COR-L47 (cell line): ENCODE results near the gene PIM2.
"Not testable (repeated sequence)": the region's sequence is repeated elsewhere in the genome, so short reads cannot be mapped to it uniquely, and the experiment has no call there.

Experiments used
- DNase-seq: peaks from one replicate; lab custom pipeline; 2025; lab: John Stamatoyannopoulos, UW

The PIM2 gene

DNA sequence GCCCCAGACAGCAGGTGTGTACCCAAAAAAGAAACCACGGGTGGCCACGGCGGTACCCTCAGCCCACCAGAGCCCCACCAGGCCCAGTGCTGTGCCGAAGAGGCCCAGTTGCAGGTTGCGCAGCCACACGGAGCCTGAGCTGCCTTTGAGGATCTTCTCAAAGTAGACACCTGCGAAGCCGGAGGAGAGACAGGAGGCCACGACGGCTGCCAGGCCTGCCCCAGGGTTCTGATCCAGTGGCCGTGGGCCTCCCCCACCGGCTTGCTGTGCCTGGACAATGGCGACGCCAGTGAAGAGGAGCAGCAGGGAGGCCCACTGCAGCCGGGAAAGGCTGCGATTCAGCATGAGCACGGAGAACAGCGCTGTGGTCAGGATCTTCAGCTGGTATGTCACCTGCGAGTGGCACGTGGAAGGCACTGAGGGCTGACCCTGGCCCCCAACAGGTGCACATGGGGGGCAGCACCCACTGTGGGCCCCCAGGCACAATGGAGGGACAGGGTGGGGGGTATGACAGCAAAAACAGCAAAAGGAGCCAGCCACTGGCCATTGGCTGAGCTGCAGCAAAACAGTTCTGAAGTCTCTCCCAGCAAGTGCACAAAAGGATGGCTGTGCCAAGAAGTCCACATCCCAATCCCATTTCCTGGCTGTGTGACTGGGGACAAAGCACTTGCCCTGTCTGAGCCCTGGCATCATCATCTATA lies 13.6 kb downstream of the PIM2 start:
- DNase-seq = no peak

DNA sequence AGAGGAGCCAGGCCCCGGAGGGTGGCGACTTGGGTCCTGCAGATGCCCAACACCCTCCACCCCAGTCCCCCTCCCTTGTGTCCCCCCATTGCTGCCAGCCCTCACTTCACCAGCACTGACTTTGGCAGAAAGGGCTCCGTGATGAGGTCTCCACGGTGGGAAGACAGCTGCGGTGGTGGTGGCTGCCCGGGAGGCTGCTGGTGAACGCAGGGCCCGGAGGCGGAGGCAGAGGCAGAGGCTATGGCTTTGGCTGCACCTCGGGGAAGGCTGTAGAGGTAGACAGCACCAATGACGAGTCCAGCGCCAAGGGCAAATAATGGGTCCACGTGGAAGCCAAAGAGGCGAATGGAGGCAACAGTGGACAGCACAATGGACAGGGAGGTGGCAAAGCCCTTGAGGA lies 14.2 kb downstream of the PIM2 start:
- DNase-seq = no peak

GRCh38 chrX:48904180-48904579 lies 14.6 kb downstream of the PIM2 start:
- no peak for DNase-seq

DNA sequence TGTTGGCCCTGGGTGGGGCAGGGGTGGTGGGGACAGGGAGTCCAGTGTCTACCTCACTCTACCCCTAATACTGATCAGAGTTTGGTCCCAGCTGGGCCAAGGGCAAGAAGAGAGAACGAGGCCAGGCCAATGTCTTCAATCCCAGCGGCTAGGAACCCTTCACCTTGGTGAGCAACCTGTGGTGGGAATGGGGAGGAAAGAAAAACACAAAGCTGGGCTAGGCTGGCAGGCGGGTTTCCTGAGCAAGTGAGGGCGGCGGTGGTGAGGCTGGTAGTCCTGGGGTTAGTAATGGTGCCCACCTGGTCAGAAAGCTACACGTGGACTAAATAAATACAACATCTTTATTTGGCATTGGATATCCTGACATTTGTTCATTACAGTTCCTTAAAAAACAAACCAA lies 15.5 kb downstream of the PIM2 start:
- DNase-seq = no peak

GRCh38 chrX:48902776-48903175 lies 16.0 kb downstream of the PIM2 start:
- DNase-seq = no peak

DNA sequence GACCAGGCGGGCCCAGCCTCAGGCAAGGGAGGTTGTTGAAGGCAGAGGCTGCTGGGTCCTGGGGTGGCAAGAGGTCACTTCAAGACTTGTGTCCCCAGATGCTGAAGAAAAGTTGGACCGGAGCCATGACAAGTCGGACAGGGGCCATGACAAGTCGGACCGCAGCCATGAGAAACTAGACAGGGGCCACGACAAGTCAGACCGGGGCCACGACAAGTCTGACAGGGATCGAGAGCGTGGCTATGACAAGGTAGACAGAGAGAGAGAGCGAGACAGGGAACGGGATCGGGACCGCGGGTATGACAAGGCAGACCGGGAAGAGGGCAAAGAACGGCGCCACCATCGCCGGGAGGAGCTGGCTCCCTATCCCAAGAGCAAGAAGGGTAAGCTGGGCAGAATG lies 16.7 kb downstream of the PIM2 start:
- no peak for DNase-seq

- DNase-seq = no peak
Observed at GRCh38 chrX:48901069-48901468, 17.8 kb downstream of the PIM2 start.

- no peak for DNase-seq
Observed at GRCh38 chrX:48899078-48899410, 19.8 kb downstream of the PIM2 start.

- peak; percentile 92 for DNase-seq
Observed at GRCh38 chrX:48897625-48898306, 21.1 kb downstream of the PIM2 start, which contains the start of the genes PQBP1 and TIMM17B. Gene PQBP1 (plus strand): TSS chrX:48897930. CDS start chrX:48898510, 580 bp downstream. Gene TIMM17B (minus strand): TSS chrX:48897768. CDS start chrX:48897749, 19 bp downstream.

DNA sequence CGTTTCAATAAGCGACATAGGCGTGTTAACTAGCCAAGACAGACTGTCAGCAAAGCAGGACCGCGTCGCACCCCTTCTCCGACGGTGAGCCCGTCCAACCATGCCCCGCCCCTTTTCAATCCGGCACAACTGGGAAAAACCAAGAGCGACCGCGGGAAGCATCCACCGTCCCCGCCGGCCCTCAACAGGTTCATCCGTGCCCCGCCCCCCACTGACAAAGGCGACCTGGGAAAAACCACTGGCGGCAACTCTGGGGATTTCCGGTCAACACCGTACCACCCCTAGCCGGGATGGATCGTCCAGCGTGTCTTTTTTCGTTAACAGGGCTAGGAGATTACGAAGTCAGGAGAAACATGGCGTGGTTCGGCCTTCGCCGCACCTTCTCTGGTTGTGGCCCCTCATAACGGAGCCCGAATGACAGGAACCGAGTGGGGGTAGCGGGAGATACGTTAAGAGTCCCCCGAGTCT lies 21.6 kb downstream of the PIM2 start:
- DNase-seq = peak; percentile 80

DNA sequence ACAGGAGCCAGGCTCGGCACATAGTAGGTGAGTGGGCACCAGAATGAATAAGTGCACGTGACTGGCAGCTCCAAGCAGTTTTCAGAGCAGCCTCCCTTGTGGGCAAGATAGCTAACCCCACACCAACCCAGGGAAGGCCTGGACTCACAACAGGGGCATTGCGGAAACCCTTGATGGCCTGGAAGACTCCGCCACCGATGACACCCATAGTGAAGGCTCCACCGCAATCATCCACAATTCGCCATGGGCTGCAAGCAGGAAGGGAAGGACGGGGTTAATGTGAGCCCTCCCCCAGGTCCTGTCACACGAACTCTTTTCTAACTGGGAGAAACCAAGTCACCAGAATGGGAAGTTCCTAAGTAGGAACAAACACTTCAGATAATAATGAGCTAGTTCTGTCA lies 22.2 kb downstream of the PIM2 start:
- peak; percentile 9 for DNase-seq

DNA sequence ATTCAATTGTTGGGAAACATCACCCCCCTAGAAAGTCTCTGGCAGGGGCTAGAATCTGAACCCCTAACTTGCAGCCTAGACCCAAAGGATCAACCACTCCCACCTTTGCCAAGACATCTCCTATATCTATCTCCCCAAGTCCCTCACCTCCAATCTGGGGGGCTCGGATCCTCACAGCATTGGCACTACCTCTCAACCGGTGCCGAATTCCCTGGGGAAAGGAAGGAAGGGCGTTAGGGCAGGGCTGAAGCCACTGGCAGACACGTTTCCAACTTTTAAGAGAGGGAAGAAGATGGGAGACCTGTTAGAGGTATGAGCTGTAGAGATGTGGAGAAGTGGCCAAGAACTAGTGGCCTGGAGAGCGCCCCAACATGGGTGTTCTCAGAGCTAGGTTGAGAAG lies 23.9 kb downstream of the PIM2 start:
- no peak for DNase-seq

GRCh38 chrX:48893556-48894348 lies 25.1 kb downstream of the PIM2 start:
- no peak for DNase-seq

GRCh38 chrX:48892896-48893295 lies 25.9 kb downstream of the PIM2 start:
- DNase-seq = no peak

DNA sequence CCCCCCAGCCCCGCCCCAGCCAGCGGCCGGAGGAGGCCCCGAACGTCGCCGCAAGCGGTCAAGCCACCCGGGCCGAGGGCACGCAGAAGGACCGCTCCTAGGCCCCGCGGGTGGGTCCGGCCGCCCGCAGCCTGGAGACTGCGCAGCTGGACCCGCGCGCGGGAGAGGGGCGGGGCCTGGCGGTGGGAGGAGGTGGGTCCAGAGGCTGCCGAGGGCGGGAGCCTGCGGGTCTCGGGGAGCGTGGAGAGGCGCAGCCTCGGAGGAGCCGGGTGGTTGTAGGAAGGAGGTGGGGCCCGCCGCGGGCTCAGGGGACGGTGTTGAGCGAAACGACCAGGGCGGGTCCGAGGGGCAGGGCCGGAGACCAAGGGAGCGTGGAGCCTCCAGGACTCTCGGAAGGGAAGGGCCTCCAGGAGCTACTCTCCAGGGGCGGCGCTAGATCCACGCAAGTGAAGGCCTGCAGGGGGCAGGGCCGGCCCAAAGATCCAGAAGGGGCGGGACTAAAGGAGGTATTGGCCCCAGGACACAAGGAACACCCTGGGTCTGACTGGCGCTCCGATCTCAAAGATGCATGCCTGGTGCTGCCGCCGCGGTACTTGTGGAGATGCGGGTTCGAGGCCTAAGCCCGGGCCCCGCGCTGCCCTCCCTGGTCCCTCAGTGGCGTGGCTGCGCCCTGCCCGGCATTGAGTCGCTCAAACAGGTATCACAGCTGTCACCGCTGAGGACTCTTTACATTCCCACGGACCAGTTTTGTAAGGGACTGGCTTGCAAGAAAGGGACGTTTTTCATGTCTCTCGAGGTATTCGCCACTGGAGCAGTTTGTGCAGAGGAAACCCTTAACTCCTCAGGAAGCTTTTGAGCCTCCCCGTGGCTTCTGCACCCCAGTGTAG lies 27.2 kb downstream of the PIM2 start:
- DNase-seq = peak; percentile 70

- DNase-seq = no peak
Observed at GRCh38 chrX:48890934-48891401, 27.9 kb downstream of the PIM2 start.

GRCh38 chrX:48890296-48890925 lies 28.4 kb downstream of the PIM2 start:
- no peak for DNase-seq

DNA sequence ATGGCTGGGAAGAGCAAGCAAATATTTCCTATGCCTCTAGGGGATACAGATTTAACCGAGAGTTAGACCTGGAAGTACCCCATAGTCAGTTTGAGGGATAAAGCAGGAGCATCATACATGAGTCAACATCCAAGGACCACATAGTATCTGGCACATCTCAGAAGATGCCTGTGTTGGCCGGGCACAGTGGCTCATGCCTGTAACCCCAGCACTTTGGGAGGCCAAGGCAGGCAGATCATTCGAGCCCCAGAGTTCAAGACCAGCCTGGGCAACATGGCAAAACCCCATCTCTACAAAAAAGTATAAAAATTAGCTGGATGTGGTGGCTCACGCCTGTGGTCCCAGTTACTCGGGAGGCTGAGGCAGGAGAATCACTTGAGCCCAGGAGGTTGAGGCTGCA lies 32.2 kb downstream of the PIM2 start:
- DNase-seq = not testable (repeated sequence)

DNA sequence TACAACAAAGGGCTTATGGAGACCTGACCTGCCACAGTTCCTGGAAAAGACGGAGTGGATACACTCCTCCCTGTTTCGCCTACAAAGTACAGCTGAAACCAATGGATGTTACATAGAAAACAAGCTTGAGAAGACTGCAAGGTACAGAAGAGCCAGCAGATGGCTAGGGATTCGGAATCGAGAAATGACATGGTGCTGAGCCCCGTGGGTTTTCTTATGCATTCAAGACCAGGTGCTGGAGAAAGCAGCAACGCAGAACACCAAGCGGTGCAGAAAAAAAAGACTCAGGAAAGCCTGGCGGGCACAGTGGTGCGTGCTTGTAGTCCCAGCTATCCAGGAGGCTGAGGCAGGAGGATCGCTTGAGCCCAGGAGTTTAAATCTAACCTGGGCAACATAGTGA lies 35.1 kb downstream of the PIM2 start:
- no peak for DNase-seq

GRCh38 chrX:48876944-48877343 lies 41.9 kb downstream of the PIM2 start:
- not testable (repeated sequence) for DNase-seq

- not testable (repeated sequence) for DNase-seq
Observed at GRCh38 chrX:48872017-48872416, 46.8 kb downstream of the PIM2 start.
